A673 (cell line): ENCODE measurements around the gene CYP11A1. TPM values are rescaled to one million over a fixed set of nuclear protein-coding genes. Genes with fewer than 3 reads are reported as not detected.

Experiments used
- BruUV-seq: library from RNA; stranded (reverse); fragments of 400-500 nt; replicated peaks from 2 replicates; lab custom pipeline; 2021; lab: Mats Ljungman, UMichigan
- CTCF ChIA-PET: fragments of 300-600 bp; sonication (Branson Sonifier 250); formaldehyde crosslinking; loops from one replicate; lab custom pipeline; 2022; ENCODE audit warnings: antibody characterized with exemption; lab: Charles Lee
- POLR2A ChIA-PET: fragments of 300-600 bp; sonication (Branson Sonifier 250); formaldehyde crosslinking; loops from one replicate; lab custom pipeline; 2022; ENCODE audit warnings: antibody characterized with exemption; ENCODE audit not compliant: low non-redundant PET; lab: Charles Lee
- DNase-seq: peaks from one replicate; pipeline ENCODE4 v3.0.0-alpha.2; 2015; ENCODE audit warnings: low spot score
- H3K27ac ChIP-seq: fragments of 200-600 bp; sonication (generic); 2 replicates; pipeline ENCODE4 v1.5.1; 2016; ENCODE audit warnings: mixed run types, low read depth, mild to moderate bottlenecking, mixed read lengths, antibody characterized with exemption, low read length; ENCODE audit not compliant: poor library complexity, severe bottlenecking
- H3K27me3 ChIP-seq: fragments of 200-600 bp; sonication (generic); replicated peaks from 2 replicates; pipeline ENCODE4 v1.6.1; 2017; ENCODE audit warnings: mixed run types, low read depth, mild to moderate bottlenecking, mixed read lengths, antibody characterized with exemption, low read length; ENCODE audit not compliant: insufficient read depth, poor library complexity
- H3K36me3 ChIP-seq: fragments of 200-600 bp; sonication (generic); 2 replicates; pipeline ENCODE4 v1.6.1; 2016; ENCODE audit warnings: mixed run types, mild to moderate bottlenecking, mixed read lengths, antibody characterized with exemption, low read length; ENCODE audit not compliant: insufficient read depth, poor library complexity, severe bottlenecking
- H3K4me1 ChIP-seq: fragments of 200-600 bp; sonication (generic); 2 replicates; pipeline ENCODE4 v1.6.1; 2017; ENCODE audit warnings: mixed run types, mild to moderate bottlenecking, mixed read lengths, antibody characterized with exemption, low read length; ENCODE audit not compliant: insufficient read depth, poor library complexity, severe bottlenecking
- H3K4me3 ChIP-seq: fragments of 200-600 bp; sonication (generic); 2 replicates; pipeline ENCODE4 v1.5.1; 2016; ENCODE audit warnings: low read depth, mixed run types, mild to moderate bottlenecking, mixed read lengths, low read length; ENCODE audit not compliant: poor library complexity, severe bottlenecking
- H3K9me3 ChIP-seq: fragments of 200-600 bp; sonication (generic); 2 replicates; pipeline ENCODE4 v1.6.1; 2016; ENCODE audit warnings: mixed run types, low read depth, mild to moderate bottlenecking, mixed read lengths, antibody characterized with exemption, low read length; ENCODE audit not compliant: poor library complexity, severe bottlenecking
- EZH2 ChIP-seq: fragments of 200-600 bp; sonication (generic); IDR thresholded peaks from 2 replicates; pipeline ENCODE4 v1.6.1; 2017; ENCODE audit warnings: borderline replicate concordance, low read depth, mild to moderate bottlenecking, mixed read lengths, antibody characterized with exemption, low read length; ENCODE audit not compliant: poor library complexity, severe bottlenecking
- intact Hi-C: fragments of 100-400 bp; cut with micrococcal nuclease; formaldehyde crosslinking; loops from one replicate; pipeline ENCODE4 v1.10.0; 2022; ENCODE audit not compliant: unreplicated experiment
- total RNA-seq: library from RNA; stranded (reverse); gene quantifications from 2 replicates; pipeline ENCODE4 v1.2.3, GENCODE V29; 2021
- TF ChIP-seq, protein P1 (sequence below): fragments of 300-800, 200-600 bp; sonication (generic); conservative IDR thresholded peaks from 2 replicates; pipeline ENCODE4 v1.5.1; 2017; ENCODE audit warnings: low read depth, mild to moderate bottlenecking, antibody characterized with exemption, low read length, moderate library complexity, mixed read lengths

The CYP11A1 gene
- total RNA-seq, 1 experiment from 2014 or later, result not detected

DNA sequence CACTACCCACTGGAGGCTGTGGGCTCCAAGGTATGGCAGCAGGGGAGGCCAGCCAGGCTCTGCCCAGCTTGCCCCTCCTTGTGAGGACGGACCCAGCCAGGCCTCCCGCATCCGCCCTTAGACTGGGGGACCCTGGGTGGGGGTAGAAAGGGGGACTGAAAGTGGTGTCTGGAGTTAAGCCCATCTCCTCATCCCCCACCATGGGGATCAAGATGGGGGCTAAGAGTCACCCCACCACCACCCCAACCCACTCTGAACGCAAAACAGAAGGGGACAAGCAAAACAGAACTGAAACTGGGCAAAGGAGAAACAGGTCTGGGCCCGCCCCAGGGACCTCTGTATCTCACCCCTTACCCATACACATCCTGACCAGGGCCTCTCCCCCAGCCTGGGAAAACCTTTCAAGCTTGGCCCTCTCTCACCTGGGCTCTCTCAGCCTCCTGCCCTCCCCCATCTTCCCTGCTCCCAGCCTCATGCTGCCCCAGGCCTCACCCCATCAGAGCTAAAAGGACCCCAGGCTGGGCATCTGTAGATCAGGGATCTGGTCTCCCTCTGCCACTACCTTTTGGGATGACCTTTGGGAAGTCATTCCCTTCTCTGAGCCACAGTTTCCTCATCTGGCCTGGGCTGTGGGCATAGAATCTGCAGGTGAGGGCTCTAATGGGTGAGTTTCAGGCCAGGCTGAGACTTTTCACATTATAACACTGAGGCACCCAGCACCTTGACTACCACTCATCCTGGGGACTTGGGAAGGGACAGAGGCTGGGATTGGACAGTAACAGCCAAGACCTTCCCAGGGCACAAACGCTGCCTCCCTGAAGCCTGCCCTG lies 30.0 kb upstream of the CYP11A1 start:
- H3K27ac ChIP-seq, result no peak overlapping the region
- no peaks in the 10 kb centered on the region for H3K36me3 ChIP-seq
- H3K4me1 ChIP-seq, result peaks cover 11% of the 10 kb centered on the region
- H3K27me3 ChIP-seq, result no peaks in the 10 kb centered on the region
- intact Hi-C loops, result no loop called here
- TF ChIP-seq, protein P1, sequence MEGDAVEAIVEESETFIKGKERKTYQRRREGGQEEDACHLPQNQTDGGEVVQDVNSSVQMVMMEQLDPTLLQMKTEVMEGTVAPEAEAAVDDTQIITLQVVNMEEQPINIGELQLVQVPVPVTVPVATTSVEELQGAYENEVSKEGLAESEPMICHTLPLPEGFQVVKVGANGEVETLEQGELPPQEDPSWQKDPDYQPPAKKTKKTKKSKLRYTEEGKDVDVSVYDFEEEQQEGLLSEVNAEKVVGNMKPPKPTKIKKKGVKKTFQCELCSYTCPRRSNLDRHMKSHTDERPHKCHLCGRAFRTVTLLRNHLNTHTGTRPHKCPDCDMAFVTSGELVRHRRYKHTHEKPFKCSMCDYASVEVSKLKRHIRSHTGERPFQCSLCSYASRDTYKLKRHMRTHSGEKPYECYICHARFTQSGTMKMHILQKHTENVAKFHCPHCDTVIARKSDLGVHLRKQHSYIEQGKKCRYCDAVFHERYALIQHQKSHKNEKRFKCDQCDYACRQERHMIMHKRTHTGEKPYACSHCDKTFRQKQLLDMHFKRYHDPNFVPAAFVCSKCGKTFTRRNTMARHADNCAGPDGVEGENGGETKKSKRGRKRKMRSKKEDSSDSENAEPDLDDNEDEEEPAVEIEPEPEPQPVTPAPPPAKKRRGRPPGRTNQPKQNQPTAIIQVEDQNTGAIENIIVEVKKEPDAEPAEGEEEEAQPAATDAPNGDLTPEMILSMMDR, result no peak
- no peak for TF ChIP-seq EZH2
- H3K4me3 ChIP-seq, result no peak overlapping the region
- POLR2A ChIA-PET, result no interaction called here
- no TSS peak for BruUV-seq
- H3K9me3 ChIP-seq, result no peaks in the 10 kb centered on the region
- CTCF ChIA-PET, result no interaction called here
- DNase-seq, result no peak

DNA sequence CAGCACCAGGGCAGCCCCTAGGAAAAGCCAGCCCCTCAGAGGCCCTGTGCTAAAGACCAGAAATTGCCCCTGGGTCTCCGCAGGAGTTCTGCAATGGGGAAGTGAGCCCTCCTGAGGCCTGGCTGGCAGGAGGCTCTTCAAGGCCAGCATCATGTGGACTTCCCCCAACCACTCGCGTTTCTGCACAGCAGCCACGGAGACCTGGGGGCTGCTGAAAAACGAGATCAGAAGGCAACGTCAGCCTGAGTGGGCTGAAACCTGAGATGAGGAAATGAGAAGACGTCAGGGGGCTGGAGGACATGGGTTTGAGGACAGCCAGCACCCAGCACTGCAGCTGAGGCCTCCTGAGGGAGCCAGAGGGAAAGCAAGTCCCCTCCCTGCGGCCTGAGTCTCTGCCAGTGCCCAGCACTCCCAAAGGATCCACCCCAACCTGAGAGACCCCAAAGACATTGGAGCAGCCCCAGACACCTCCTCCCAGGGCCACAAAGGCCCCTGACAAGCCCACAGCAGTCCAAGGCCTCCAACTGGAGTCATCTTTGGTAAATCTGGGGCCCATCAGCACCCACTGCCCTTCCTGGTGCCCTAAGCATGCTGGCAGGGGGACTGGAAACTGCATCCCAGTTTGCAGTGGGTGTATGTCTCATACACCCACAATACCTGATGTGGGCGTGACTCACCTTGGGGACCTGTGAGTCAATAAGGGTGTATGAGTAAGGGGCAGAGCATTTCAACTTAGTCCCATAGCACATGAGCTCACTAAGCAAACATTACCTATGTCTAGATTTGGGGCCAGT lies 29.2 kb upstream of the CYP11A1 start:
- Histone ChIP-seq H3K4me1 (peaks cover 11% of the 10 kb centered on the region), H3K27me3 (no peaks in the 10 kb centered on the region), H3K36me3 (no peaks in the 10 kb centered on the region), H3K4me3 (no peak overlapping the region), H3K9me3 (no peaks in the 10 kb centered on the region), H3K27ac (no peak overlapping the region)
- ChIA-PET POLR2A (no interaction called here), CTCF (no interaction called here)
- BruUV-seq, result no TSS peak
- intact Hi-C loops, result no loop called here
- no peak for TF ChIP-seq EZH2
- TF ChIP-seq, protein P1, result no peak
- DNase-seq, result no peak

DNA sequence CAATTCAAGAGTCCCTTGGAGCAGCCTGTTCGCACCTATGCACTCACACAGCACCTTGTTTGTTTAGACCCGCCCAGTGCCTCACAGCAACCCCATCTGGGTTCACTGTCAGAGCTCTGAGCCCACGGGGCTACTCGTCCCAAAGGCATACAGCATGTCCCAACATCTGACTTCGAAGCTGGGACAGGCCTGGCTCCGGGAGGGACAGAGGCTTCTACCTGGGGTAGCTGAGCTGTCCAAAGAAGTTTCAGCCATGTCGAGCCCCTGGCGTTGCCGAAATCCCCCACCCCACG lies 28.6 kb upstream of the CYP11A1 start:
- intact Hi-C loops, result no loop called here
- no peak for TF ChIP-seq EZH2
- TF ChIP-seq, protein P1, result no peak
- CTCF ChIA-PET, result interaction anchor here (1.0 kb wide), 1 partner anchor 14 kb away, joined by 3 read pairs; no protein-coding TSS in a partner anchor
- no peak overlapping the region for H3K4me3 ChIP-seq
- DNase-seq, result no peak
- H3K36me3 ChIP-seq, result no peaks in the 10 kb centered on the region
- BruUV-seq, result no TSS peak
- POLR2A ChIA-PET, result interaction anchor here (0.6 kb wide), 1 partner anchor 502 kb away, joined by 3 read pairs; no protein-coding TSS in a partner anchor
- H3K27me3 ChIP-seq, result no peaks in the 10 kb centered on the region
- peaks cover 11% of the 10 kb centered on the region for H3K4me1 ChIP-seq
- no peak overlapping the region for H3K27ac ChIP-seq
- H3K9me3 ChIP-seq, result no peaks in the 10 kb centered on the region
